PFSK-1 (cell line): Measurements from ENCODE around the gene FLNC.

Experiments
- FOXP2 ChIP-seq: optimal IDR thresholded peaks from 2 replicates; pipeline ENCODE3; 2011; ENCODE audit warnings: borderline replicate concordance, control low read depth, inconsistent platforms; ENCODE audit not compliant: insufficient read depth; ENCODE audit errors: extremely low read length, extremely low read depth
- POLR2AphosphoS5 ChIP-seq: IDR thresholded peaks from 2 replicates; pipeline ENCODE4 v1.6.1; 2012; ENCODE audit warnings: low read depth, mild to moderate bottlenecking, control low read depth, low read length, moderate library complexity
- SIN3A ChIP-seq: IDR thresholded peaks from 2 replicates; pipeline ENCODE4 v1.6.1; 2012; ENCODE audit warnings: mild to moderate bottlenecking, low read length, moderate library complexity, borderline replicate concordance; ENCODE audit not compliant: insufficient read depth
- TAF1 ChIP-seq: IDR thresholded peaks from 2 replicates; pipeline ENCODE4 v1.6.1; 2012; ENCODE audit warnings: low read length, control low read depth, borderline replicate concordance; ENCODE audit not compliant: insufficient read depth
- TF ChIP-seq, protein P1 (sequence below), 2 experiments: IDR thresholded peaks; 2 replicates each; pipeline versions ENCODE4 v1.6.1 to v1.8.0; 2011 to 2012; ENCODE audit warnings: low read depth in 2 of 2, low read length in 2 of 2, control low read depth in 1 of 2, inconsistent platforms in 1 of 2, mild to moderate bottlenecking in 1 of 2, moderate library complexity in 1 of 2; ENCODE audit not compliant: insufficient read depth in 1 of 2

DNA sequence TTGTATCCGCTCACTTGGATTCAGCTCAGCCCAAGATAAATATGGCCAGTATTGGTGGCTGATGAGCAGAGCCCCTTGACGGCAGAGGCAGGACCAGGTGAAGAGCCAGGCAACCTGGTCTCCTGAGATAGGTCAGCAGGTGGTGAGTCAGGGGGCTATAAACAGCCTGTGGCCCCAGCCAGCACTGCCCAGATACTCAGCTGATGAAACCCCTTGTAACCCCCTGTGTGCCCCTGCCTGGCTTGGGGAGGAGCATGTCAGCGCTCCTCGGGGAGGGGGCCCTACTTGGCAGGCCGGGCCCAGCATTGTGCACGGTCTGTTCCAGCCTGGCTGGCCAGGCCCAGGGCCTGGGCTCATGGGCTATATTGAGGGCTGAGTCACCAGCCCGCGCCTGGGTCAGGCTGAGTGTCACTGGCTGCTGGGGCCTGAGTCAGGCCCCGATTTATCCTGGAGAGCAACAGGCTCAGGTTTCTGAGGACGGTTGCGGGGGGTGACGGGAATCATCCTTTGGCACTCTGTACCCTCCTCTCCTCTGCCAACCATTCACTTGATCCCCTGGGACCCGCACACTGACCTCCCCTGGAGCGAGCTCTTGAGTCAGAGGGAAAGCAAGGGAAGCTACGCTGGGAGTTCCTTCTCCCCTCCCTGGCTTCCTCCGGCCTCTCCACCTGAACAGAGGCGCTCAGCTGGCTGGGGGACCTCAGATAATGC, 2.8 kb upstream of the FLNC start:
- TF ChIP-seq FOXP2 (no peak), SIN3A (no peak), POLR2AphosphoS5 (no peak), TAF1 (no peak)
- TF ChIP-seq, protein P1, sequence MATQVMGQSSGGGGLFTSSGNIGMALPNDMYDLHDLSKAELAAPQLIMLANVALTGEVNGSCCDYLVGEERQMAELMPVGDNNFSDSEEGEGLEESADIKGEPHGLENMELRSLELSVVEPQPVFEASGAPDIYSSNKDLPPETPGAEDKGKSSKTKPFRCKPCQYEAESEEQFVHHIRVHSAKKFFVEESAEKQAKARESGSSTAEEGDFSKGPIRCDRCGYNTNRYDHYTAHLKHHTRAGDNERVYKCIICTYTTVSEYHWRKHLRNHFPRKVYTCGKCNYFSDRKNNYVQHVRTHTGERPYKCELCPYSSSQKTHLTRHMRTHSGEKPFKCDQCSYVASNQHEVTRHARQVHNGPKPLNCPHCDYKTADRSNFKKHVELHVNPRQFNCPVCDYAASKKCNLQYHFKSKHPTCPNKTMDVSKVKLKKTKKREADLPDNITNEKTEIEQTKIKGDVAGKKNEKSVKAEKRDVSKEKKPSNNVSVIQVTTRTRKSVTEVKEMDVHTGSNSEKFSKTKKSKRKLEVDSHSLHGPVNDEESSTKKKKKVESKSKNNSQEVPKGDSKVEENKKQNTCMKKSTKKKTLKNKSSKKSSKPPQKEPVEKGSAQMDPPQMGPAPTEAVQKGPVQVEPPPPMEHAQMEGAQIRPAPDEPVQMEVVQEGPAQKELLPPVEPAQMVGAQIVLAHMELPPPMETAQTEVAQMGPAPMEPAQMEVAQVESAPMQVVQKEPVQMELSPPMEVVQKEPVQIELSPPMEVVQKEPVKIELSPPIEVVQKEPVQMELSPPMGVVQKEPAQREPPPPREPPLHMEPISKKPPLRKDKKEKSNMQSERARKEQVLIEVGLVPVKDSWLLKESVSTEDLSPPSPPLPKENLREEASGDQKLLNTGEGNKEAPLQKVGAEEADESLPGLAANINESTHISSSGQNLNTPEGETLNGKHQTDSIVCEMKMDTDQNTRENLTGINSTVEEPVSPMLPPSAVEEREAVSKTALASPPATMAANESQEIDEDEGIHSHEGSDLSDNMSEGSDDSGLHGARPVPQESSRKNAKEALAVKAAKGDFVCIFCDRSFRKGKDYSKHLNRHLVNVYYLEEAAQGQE (IDR thresholded peaks at IDR 0.05; ENCODE audit: insufficient read depth in 1 of 2, low read depth in 2 of 2, low read length in 2 of 2) = no peak
